OCI-M2 (cell line): Measurements from ENCODE around the gene CRNKL1.

Source experiments
- DNase-seq: peaks from one replicate; lab custom pipeline; 2025; ENCODE audit not compliant: unreplicated experiment; lab: John Stamatoyannopoulos, UW

The CRNKL1 gene

GRCh38 chr20:20063941-20064702, 11.9 kb upstream of the CRNKL1 start:
- no peak for DNase-seq

GRCh38 chr20:20060234-20060998, 8.2 kb upstream of the CRNKL1 start:
- no peak for DNase-seq

GRCh38 chr20:20051767-20052073, 546 bp downstream of the CRNKL1 start:
- no peak for DNase-seq

GRCh38 chr20:20039752-20040387, 12.4 kb downstream of the CRNKL1 start:
- DNase-seq = no peak

GRCh38 chr20:20038586-20038985, 13.7 kb downstream of the CRNKL1 start:
- DNase-seq = no peak

GRCh38 chr20:20037960-20038359, 14.3 kb downstream of the CRNKL1 start:
- DNase-seq = no peak

GRCh38 chr20:20036756-20037155, 15.5 kb downstream of the CRNKL1 start:
- no peak for DNase-seq

- no peak for DNase-seq
These were observed 17.8 kb downstream of the CRNKL1 start for GRCh38 chr20:20034486-20034885.

- no peak for DNase-seq
These were observed 20.5 kb downstream of the CRNKL1 start for GRCh38 chr20:20031790-20032189.

- no peak for DNase-seq
These were observed 25.0 kb downstream of the CRNKL1 start for GRCh38 chr20:20027284-20027683.

- no peak for DNase-seq
These were observed 27.3 kb downstream of the CRNKL1 start for GRCh38 chr20:20024942-20025341.

GRCh38 chr20:20023395-20023794, 28.9 kb downstream of the CRNKL1 start:
- DNase-seq = no peak

- DNase-seq = no peak
These were observed 29.8 kb downstream of the CRNKL1 start for GRCh38 chr20:20022498-20022897.

- no peak for DNase-seq
These were observed 30.4 kb downstream of the CRNKL1 start for GRCh38 chr20:20021835-20022234.

- DNase-seq = no peak
These were observed 31.4 kb downstream of the CRNKL1 start for GRCh38 chr20:20020908-20021307.

GRCh38 chr20:20019123-20019522, 33.1 kb downstream of the CRNKL1 start:
- no peak for DNase-seq

GRCh38 chr20:20018366-20018765, 33.9 kb downstream of the CRNKL1 start:
- no peak for DNase-seq

GRCh38 chr20:20017844-20018185, 34.5 kb downstream of the CRNKL1 start:
- no peak for DNase-seq

- peak; percentile 28 for DNase-seq
These were observed 35.0 kb downstream of the CRNKL1 start, which contains the start of gene NAA20 for GRCh38 chr20:20017001-20017843. TSS of gene NAA20 (plus strand) at chr20:20017362. CDS start at chr20:20017397, 35 bp downstream.

GRCh38 chr20:20014659-20015058, 37.6 kb downstream of the CRNKL1 start:
- no peak for DNase-seq

GRCh38 chr20:20012541-20012940, 39.7 kb downstream of the CRNKL1 start:
- DNase-seq = no peak
